HEK293 (cell line): ENCODE data around the gene LAMA2.

Experiments used
- CTCF ChIP-seq: fragments of 450-650 bp; formaldehyde crosslinking; IDR thresholded peaks from 2 replicates; pipeline ENCODE4 v1.5.1; 2016; ENCODE audit warnings: missing biosample characterization, missing genetic modification characterization
- REPIN1 ChIP-seq: fragments of 450-650 bp; formaldehyde crosslinking; IDR thresholded peaks from 2 replicates; pipeline ENCODE4 v1.5.1; 2017; ENCODE audit warnings: missing biosample characterization, missing genetic modification characterization, low read depth
- ZBTB44 ChIP-seq: fragments of 450-650 bp; IDR thresholded peaks from 2 replicates; pipeline ENCODE4 v1.5.1; 2018; ENCODE audit warnings: missing biosample characterization, mild to moderate bottlenecking, missing genetic modification characterization
- ZNF530 ChIP-seq: fragments of 450-650 bp; formaldehyde crosslinking; IDR thresholded peaks from 2 replicates; pipeline ENCODE4 v1.5.1; 2016; ENCODE audit warnings: low read depth, missing biosample characterization, missing genetic modification characterization

GRCh38 chr6:129041563-129041962, 158.6 kb downstream of the LAMA2 start:
- TF ChIP-seq REPIN1 (no peak), ZNF530 (tag by site-specific recombination) (no peak), CTCF (tag by site-specific recombination) (no peak), ZBTB44 (tag by site-specific recombination) (no peak)
